Gastroesophageal sphincter (tissue), 4 donors: Measurements from ENCODE around the gene CDK5R1. TPM values are rescaled to one million over a fixed set of nuclear protein-coding genes. Genes with fewer than 3 reads are reported as not detected.

Experiments
- ATAC-seq: fragments of 150-250 bp; one replicate; pipeline ENCODE4 v1.9.1; 2016; ENCODE audit warnings: mild to moderate bottlenecking, moderate library complexity
- H3K27ac ChIP-seq, 4 donors: fragments of 200-600 bp; sonication (generic) in 3 of 4; 1 replicate in 3 of 4; 2 replicates in 1 of 4; pipeline ENCODE4 v1.5.1; 2016 to 2019
- H3K27me3 ChIP-seq: fragments of 200-600 bp; sonication (generic); one replicate; pipeline ENCODE4 v1.5.1; 2019
- H3K36me3 ChIP-seq, 2 donors: fragments of 200-600 bp; sonication (generic); one replicate each; pipeline ENCODE4 v1.5.1; 2019; ENCODE audit warnings: control low read depth in 1 of 2
- H3K4me1 ChIP-seq, 3 donors: fragments of 200-600 bp; sonication (generic); 1 replicate in 2 of 3; 2 replicates in 1 of 3; pipeline ENCODE4 v1.5.1; 2016 to 2019; ENCODE audit warnings: control low read depth in 2 of 3
- H3K4me3 ChIP-seq, 2 donors: fragments of 200-600 bp; sonication (generic); one replicate each; pipeline ENCODE4 v1.5.1; 2019; ENCODE audit warnings: mild to moderate bottlenecking in 1 of 2, moderate library complexity in 1 of 2
- H3K9me3 ChIP-seq, 3 donors: fragments of 200-600 bp; sonication (generic); one replicate each; pipeline ENCODE4 v1.5.1; 2017 to 2019; ENCODE audit warnings: control low read depth in 2 of 3
- EP300 ChIP-seq: sonication (generic); formaldehyde crosslinking; IDR thresholded peaks from one replicate; pipeline ENCODE4 v1.6.1; 2017; ENCODE audit warnings: antibody characterized with exemption, mild to moderate bottlenecking
- POLR2A ChIP-seq, 2 donors: fragments of 450-650 bp; IDR thresholded peaks; one replicate each; pipeline ENCODE4 v1.6.1; 2017; ENCODE audit warnings: antibody characterized with exemption in 2 of 2, mild to moderate bottlenecking in 2 of 2, moderate library complexity in 1 of 2
- POLR2AphosphoS5 ChIP-seq: sonication (generic); formaldehyde crosslinking; IDR thresholded peaks from one replicate; pipeline ENCODE4 v1.6.1; 2017; ENCODE audit warnings: antibody characterized with exemption
- WGBS, 2 donors: methylation state at CpG; one replicate each; pipeline ENCODE4 v1.1.5; 2018; ENCODE audit warnings: low coverage in 1 of 2; 5-methylcytosine and 5-hydroxymethylcytosine counted together
- small RNA-seq, 4 donors: library from RNA; depleted of rRNA; stranded (forward); fragments of <200 nt; gene quantifications; one replicate each; pipeline ENCODE3, GENCODE V24; 2016
- total RNA-seq, 4 donors: library from RNA; depleted of rRNA; stranded (reverse); fragments of >200 nt; gene quantifications; one replicate each; pipeline ENCODE4 v1.1.0, GENCODE V29; 2016
- TF ChIP-seq, protein P1 (sequence below), 4 experiments: fragments of 200-600 bp in 2 of 4; fragments of 450-650 bp in 2 of 4; sonication (generic) in 1 of 4; IDR thresholded peaks; one replicate each; pipeline ENCODE4 v1.5.1; 2017 to 2019; ENCODE audit warnings: antibody characterized with exemption in 4 of 4, mild to moderate bottlenecking in 2 of 4, moderate library complexity in 2 of 4

CDK5R1 gene
- total RNA-seq, 4 donors from 2014 or later = 0.54 to 1.5 (median 1.0) TPM; not detected in 1

- Histone ChIP-seq H3K4me1 (peaks cover 0 to 8% (median 0%) of the 10 kb centered on the region in 3 donors), H3K4me3 (no peak overlapping the region), H3K9me3 (no peaks in the 10 kb centered on the region), H3K27me3 (no peaks in the 10 kb centered on the region), H3K36me3 (no peaks in the 10 kb centered on the region), H3K27ac (no peak overlapping the region)
- TF ChIP-seq POLR2A (IDR thresholded peaks at IDR 0.05) (no peak), EP300 (no peak), POLR2AphosphoS5 (no peak)
- TF ChIP-seq, protein P1, sequence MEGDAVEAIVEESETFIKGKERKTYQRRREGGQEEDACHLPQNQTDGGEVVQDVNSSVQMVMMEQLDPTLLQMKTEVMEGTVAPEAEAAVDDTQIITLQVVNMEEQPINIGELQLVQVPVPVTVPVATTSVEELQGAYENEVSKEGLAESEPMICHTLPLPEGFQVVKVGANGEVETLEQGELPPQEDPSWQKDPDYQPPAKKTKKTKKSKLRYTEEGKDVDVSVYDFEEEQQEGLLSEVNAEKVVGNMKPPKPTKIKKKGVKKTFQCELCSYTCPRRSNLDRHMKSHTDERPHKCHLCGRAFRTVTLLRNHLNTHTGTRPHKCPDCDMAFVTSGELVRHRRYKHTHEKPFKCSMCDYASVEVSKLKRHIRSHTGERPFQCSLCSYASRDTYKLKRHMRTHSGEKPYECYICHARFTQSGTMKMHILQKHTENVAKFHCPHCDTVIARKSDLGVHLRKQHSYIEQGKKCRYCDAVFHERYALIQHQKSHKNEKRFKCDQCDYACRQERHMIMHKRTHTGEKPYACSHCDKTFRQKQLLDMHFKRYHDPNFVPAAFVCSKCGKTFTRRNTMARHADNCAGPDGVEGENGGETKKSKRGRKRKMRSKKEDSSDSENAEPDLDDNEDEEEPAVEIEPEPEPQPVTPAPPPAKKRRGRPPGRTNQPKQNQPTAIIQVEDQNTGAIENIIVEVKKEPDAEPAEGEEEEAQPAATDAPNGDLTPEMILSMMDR (IDR thresholded peaks at IDR 0.05) = no peak
- no peak for ATAC-seq
- 32 to 37% methylated on average over 5 to 8 of the region's 8 CpGs for WGBS, 2 donors
Observed at GRCh38 chr17:32536736-32537643, 50.2 kb downstream of the CDK5R1 start.

Small RNAs within 50 kb of the gene (small RNA-seq; reads per million reads assigned to genes)
- gene RF00019 = 0 reads per million in 4 donors

Other genes with a start within 250 kb of the CDK5R1 start
- 1 to 10 TPM in 3 of 4 donors, under 1 TPM in 1; 0.52 to 2.2 (median 1.5) TPM for gene RHBDL3, start 221.2 kb upstream of the CDK5R1 start, total RNA-seq
- gene C17orf75, start 144.8 kb upstream of the CDK5R1 start, total RNA-seq = 10 to 100 TPM in 3 of 4 donors, 1 to 10 TPM in 1; 9.2 to 16.7 (median 13.2) TPM
- 100 to 1,000 TPM in 2 of 4 donors, 10 to 100 TPM in 2; 84.4 to 146 (median 99.0) TPM for gene ZNF207, start 136.8 kb upstream of the CDK5R1 start, total RNA-seq
- 10 to 100 TPM; 41.7 to 68.7 (median 64.9) TPM for gene PSMD11, start 42.5 kb upstream of the CDK5R1 start, total RNA-seq